Naive thymus-derived CD8-positive, alpha-beta T cell (primary cell): Measurements from ENCODE around the gene RPN1. TPM values are rescaled to one million over a fixed set of nuclear protein-coding genes. Genes with fewer than 3 reads are reported as not detected.
"Not testable (repeated sequence)": the region's sequence is repeated elsewhere in the genome, so short reads cannot be mapped to it uniquely, and the experiment has no call there.

Source experiments
- ATAC-seq, 2 donors: fragments of 150-1000 bp; cut with Tn5 transposase in 1 of 2; sonication (Bioruptor Pico), chemical (Tn5 transposase) in 1 of 2; 1 replicate in 1 of 2; 2 replicates in 1 of 2; pipeline ENCODE4 v1.10.0; 2021; ENCODE audit warnings: mild to moderate bottlenecking in 2 of 2, moderate library complexity in 2 of 2
- POLR2A ChIA-PET: fragments of 350-600 bp; sonication (Branson Sonifier 250); formaldehyde crosslinking; loops from one replicate; lab custom pipeline; 2021; ENCODE audit warnings: antibody characterized with exemption; lab: Charles Lee
- DNase-seq, 10 donors: peaks; one replicate each; pipeline versions ENCODE4 v3.0.0 to v3.0.0-alpha.2; 2020 to 2022
- H3K27ac Mint-ChIP-seq, 10 donors: one replicate each; pipeline ENCODE4 v1.8.0; 2020 to 2022; ENCODE audit warnings: mild to moderate bottlenecking in 10 of 10, mixed read lengths in 10 of 10, moderate library complexity in 4 of 10, inconsistent platforms in 1 of 10
- H3K27me3 Mint-ChIP-seq, 5 donors: one replicate each; pipeline ENCODE4 v1.8.0; 2021 to 2022; ENCODE audit warnings: mixed read lengths in 5 of 5
- H3K36me3 Mint-ChIP-seq, 3 donors: one replicate each; pipeline ENCODE4 v1.8.0; 2020 to 2022; ENCODE audit warnings: mixed read lengths in 3 of 3, mild to moderate bottlenecking in 2 of 3, inconsistent platforms in 1 of 3
- H3K4me1 Mint-ChIP-seq, 4 donors: one replicate each; pipeline ENCODE4 v1.8.0; 2021 to 2022; ENCODE audit warnings: mixed read lengths in 4 of 4
- H3K4me3 Mint-ChIP-seq, 10 donors: one replicate each; pipeline ENCODE4 v1.8.0; 2020 to 2022; ENCODE audit warnings: mild to moderate bottlenecking in 10 of 10, mixed read lengths in 10 of 10, moderate library complexity in 6 of 10, inconsistent platforms in 1 of 10
- H3K9me3 Mint-ChIP-seq, 9 donors: one replicate each; pipeline ENCODE4 v1.8.0; 2020 to 2022; ENCODE audit warnings: mixed read lengths in 9 of 9, mild to moderate bottlenecking in 3 of 9, inconsistent platforms in 1 of 9, moderate library complexity in 1 of 9
- polyA plus RNA-seq, 3 donors: library from polyadenylated mRNA; unstranded; fragments of 300-500 nt; fragmentation: Illumina TruSeq; gene quantifications; one replicate each; pipeline ENCODE4 v1.2.3, GENCODE V29; 2021
- total RNA-seq, 8 experiments: library from RNA in 2 of 8; stranded (reverse) in 2 of 8; gene quantifications; one replicate each; pipeline ENCODE4 v1.2.3 and lab custom pipeline; 2021 to 2026

The RPN1 gene
- total and polyA plus RNA-seq, 5 experiments from 2014 or later: 76.2 to 224 (median 178) TPM

DNA sequence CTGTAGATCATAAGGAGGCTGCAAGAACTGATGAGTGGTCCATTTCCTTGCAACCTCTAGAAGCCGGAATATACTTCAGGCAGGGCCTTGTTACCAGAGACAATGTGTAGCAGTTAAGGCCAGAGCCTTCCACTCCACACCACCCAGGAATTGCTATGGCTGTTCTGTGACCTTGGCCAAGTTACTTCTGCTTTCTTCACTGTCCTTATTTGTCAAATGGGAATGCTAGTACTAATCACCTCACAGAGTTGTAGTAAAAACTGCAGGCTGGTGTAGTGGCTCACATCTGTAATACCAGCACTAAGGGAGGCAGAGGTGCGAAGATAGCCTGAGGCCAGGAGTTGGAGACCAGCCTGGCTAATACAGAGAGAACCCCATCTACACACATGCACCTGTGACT, 28.7 kb upstream of the RPN1 start:
- Mint-ChIP-seq H3K36me3 (no peaks in the 10 kb centered on the region), H3K27ac (peak overlapping the region in 9 of 10 donors; percentile 41 to 100 (median 98)), H3K27me3 (no peaks in the 10 kb centered on the region), H3K4me1 (peaks cover 13 to 59% (median 42%) of the 10 kb centered on the region in 4 donors), H3K4me3 (peak overlapping the region in 9 of 10 donors; percentile 90 to 98 (median 95)), H3K9me3 (no peaks in the 10 kb centered on the region)
- ATAC-seq (no peak), DNase-seq (no peak)
- POLR2A ChIA-PET: interaction anchor here (0.6 to 2.8 kb wide), 4 partner anchors 17 to 116 kb away, joined by 3 to 30 read pairs (median 14); no protein-coding TSS in a partner anchor

DNA sequence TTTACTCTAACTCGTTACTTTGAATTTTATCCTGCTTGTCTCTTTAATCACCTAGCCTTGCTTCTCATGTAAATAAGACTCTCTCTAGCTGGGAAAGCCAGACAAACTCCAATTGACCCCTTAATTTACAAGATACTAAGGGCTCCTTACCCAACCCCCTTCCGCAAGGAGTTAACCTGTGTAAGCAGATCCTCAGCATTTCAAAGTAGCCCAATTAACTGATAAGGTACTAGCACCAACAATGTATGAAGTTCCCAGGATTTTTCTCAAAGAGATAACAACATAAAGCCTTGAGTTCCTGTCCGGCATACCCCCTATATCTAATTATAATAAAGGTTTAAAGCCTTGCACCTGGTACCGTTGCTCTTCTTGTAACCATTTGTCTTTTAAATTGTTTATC, 25.2 kb upstream of the RPN1 start:
- peak overlapping the region in 1 of 10 donors; percentile 48 for H3K4me3 Mint-ChIP-seq
- H3K27ac Mint-ChIP-seq, H3K36me3 Mint-ChIP-seq, ATAC-seq, H3K9me3 Mint-ChIP-seq, POLR2A ChIA-PET, DNase-seq, H3K27me3 Mint-ChIP-seq: not testable (repeated sequence)
- H3K4me1 Mint-ChIP-seq: peaks cover 9 to 39% (median 23%) of the 10 kb centered on the region in 4 donors

DNA sequence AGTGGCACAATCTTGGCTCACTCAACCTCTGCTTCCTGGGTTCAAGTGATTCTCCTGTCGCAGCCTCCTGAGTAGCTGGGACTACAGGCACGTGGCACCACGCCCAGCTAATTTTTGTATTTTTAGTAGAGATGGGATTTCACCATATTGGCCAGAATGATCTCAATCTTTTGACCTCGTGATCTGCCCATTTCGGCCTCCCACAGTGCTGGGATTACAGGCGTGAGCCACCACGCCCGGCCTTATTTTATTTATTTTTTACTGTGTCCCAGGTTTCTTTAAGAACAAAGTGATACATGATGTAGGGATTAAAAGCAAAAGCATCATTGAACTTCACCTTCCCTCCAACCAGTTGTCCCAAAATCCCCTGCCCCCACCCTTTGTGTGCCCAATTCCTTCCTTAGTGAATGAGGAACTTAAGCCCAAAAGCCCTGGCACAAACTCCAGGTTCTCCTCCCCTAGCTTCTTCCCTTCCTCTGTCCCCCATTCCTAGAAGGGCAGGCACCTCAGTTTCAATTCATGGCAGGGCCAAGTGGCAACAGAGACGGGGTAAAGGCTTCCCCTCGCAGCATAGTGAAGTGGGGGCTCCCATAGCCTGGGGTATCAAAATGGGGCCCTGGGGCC, 23.7 kb upstream of the RPN1 start:
- Mint-ChIP-seq H3K4me1 (peaks cover 7 to 24% (median 15%) of the 10 kb centered on the region in 4 donors), H3K27me3 (no peaks in the 10 kb centered on the region), H3K27ac (peak overlapping the region in 5 of 10 donors; percentile 48 to 65 (median 60)), H3K4me3 (no peak overlapping the region), H3K9me3 (no peaks in the 10 kb centered on the region), H3K36me3 (no peaks in the 10 kb centered on the region)
- no peak for DNase-seq
- POLR2A ChIA-PET: no interaction called here
- ATAC-seq: no peak

DNA sequence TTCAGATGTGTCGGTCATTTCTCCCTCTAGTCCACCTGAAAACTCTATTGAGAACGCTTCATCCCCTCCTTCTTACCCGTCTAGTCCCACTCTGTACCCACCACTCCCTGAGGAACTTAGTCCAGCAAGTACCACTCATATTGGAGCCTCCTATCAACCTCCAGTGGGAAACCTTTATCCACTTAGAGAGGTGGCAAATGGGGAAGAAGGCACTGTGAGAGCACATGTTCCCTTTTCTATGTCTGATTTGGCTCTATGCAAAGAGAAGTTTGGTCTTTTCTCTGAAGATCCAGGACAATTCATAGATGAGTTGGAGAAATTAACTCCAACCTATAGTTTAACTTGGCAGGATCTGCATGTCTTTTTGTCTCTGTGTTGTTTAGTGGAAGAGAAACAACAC, 17.0 kb upstream of the RPN1 start:
- POLR2A ChIA-PET: no interaction called here
- H3K27ac Mint-ChIP-seq: peak overlapping the region in 2 of 10 donors; percentile 5 to 18
- ATAC-seq (no peak), DNase-seq (no peak)
- no peaks in the 10 kb centered on the region for H3K36me3 Mint-ChIP-seq
- peaks cover 0 to 6% (median 2%) of the 10 kb centered on the region in 4 donors for H3K4me1 Mint-ChIP-seq
- no peak overlapping the region for H3K4me3 Mint-ChIP-seq
- peaks cover 0 to 2% (median 0%) of the 10 kb centered on the region in 5 donors for H3K27me3 Mint-ChIP-seq
- H3K9me3 Mint-ChIP-seq: no peaks in the 10 kb centered on the region

DNA sequence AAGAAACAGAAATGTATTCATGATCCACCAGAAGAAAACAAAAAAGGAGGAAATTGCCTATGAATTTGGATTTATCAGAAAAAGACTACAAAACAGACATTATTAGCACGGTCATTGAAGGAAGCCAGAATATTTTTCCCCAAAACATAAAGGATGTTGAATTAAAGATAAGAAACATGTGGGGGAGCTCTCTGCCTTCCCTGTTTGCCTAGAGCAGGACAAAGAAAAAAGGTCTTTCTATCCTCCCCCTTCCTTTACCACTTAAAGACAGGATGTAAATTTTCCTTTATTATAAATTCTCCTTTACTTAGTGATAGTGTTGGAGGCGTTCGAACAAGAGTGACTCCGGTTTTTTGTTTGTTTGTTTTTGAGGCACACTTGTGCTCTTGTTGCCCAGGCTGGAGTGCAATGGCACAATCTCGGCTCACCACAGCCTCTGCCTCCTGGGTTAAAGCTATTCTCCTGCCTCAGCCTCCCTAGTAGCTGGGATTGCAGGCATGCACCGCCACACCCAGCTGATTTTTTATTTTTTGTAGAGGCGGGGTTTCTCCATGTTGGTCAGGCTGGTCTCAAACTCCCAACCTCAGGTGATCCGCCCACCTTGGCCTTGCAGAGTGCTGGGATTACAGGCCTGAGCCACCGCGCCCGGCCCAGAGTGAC, 14.9 kb upstream of the RPN1 start:
- POLR2A ChIA-PET: no interaction called here
- peaks cover 0 to 2% (median 0%) of the 10 kb centered on the region in 4 donors for H3K4me1 Mint-ChIP-seq
- H3K27ac Mint-ChIP-seq: no peak overlapping the region
- H3K9me3 Mint-ChIP-seq: no peaks in the 10 kb centered on the region
- peaks cover 0 to 2% (median 0%) of the 10 kb centered on the region in 5 donors for H3K27me3 Mint-ChIP-seq
- ATAC-seq (no peak), DNase-seq (no peak)
- no peak overlapping the region for H3K4me3 Mint-ChIP-seq
- no peaks in the 10 kb centered on the region for H3K36me3 Mint-ChIP-seq

DNA sequence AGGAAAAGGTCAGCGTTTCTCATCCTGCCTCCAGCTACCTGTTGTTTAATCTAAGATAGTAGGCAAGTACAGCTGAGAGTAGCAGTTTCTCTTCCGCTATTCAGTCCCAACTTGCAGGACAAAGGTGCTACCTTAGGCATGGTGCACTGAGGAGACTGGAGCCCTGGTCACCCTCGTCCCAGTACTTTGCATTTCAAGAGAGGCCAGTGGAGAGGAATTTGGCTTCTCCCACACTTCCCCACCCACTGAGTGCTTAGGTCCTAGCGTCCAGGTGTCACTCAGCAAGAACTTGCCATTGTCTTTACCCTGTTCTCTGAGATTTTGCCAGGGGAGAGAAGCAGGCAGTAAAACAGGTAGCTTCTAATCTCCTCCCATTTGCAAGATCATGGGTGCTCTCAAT, 12.5 kb upstream of the RPN1 start:
- H3K4me1 Mint-ChIP-seq: peaks cover 0 to 2% (median 0%) of the 10 kb centered on the region in 4 donors
- peaks cover 0 to 4% (median 0%) of the 10 kb centered on the region in 5 donors for H3K27me3 Mint-ChIP-seq
- H3K9me3 Mint-ChIP-seq: no peaks in the 10 kb centered on the region
- H3K36me3 Mint-ChIP-seq: no peaks in the 10 kb centered on the region
- ATAC-seq (no peak), DNase-seq (no peak)
- H3K27ac Mint-ChIP-seq: no peak overlapping the region
- no peak overlapping the region for H3K4me3 Mint-ChIP-seq
- POLR2A ChIA-PET: no interaction called here

DNA sequence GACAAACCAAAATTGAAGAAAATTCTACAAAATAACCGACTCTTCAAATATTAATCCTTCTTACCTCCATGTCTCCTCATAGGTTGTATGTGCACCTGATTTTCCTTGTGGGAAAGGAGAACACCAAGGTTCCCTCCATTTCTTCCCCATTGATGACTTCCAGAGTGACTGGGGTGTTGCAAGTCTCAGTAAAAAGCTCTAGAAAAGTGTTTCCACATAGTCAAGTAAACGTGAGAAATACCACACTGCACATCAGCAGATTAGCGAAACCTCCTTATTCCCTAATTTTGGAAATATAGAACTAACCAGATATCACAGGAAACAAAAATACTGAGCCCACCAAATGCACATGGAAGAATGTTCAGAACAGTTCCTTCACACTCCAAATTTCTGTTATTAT, 4.9 kb upstream of the RPN1 start:
- Mint-ChIP-seq H3K9me3 (no peaks in the 10 kb centered on the region), H3K27me3 (peaks cover 0 to 1% (median 0%) of the 10 kb centered on the region in 5 donors), H3K36me3 (no peaks in the 10 kb centered on the region), H3K4me1 (peaks cover 8 to 20% (median 12%) of the 10 kb centered on the region in 4 donors), H3K4me3 (peak overlapping the region in 9 of 10 donors; percentile 50 to 87 (median 58)), H3K27ac (peak overlapping the region in 2 of 10 donors; percentile 48 to 67)
- POLR2A ChIA-PET: interaction anchor here (0.7 to 2.9 kb wide), 4 partner anchors 27 to 169 kb away, joined by 3 to 17 read pairs (median 10); no protein-coding TSS in a partner anchor
- DNase-seq (no peak), ATAC-seq (no peak)

DNA sequence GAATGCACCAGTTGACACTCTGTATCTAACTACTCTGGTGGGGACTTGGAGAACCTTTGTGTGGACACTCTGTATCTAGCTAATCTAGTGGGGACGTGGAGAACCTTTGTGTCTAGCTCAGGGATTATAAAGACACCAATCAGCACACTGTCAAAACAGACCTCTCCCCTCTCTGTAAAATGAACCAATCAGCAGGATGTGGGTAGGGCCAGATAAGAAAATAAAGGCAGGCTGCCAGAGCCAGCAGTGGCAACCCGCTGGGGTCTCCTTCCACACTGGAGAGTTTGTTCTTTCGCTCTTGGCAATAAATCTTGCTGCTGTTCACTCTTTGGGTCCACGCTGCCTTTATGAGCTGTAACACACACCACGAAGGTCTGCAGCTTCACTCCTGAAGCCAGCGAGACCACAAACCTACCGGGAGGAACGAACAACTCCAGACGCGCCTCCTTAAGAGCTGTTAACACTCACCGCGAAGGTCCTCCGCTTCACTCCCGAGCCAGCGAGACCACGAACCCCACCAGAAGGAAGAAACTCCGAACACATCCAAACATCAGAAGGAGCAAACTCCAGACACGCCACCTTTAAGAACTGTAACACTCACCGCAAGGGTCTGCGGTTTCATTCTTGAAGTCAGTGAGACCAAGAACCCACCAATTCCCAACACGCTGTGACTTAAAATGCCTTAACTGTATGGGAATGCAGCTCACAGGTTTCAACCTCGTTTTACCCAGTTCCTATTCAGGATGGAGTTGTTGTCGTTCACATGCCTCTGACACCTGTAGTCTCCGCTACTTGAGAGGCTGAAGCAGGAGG, 3.6 kb upstream of the RPN1 start:
- POLR2A ChIA-PET: interaction anchor here (0.6 to 2.9 kb wide), 11 partner anchors 25 to 669 kb away, joined by 3 to 17 read pairs (median 5); a partner anchor contains a TSS
- H3K27me3 Mint-ChIP-seq, ATAC-seq, H3K36me3 Mint-ChIP-seq, H3K9me3 Mint-ChIP-seq: not testable (repeated sequence)
- DNase-seq: peak in 8 of 10 donors; percentile 27 to 73 (median 59)
- peaks cover 10 to 26% (median 16%) of the 10 kb centered on the region in 4 donors for H3K4me1 Mint-ChIP-seq
- peak overlapping the region; percentile 86 to 94 (median 90) for H3K4me3 Mint-ChIP-seq
- peak overlapping the region; percentile 63 to 94 (median 86) for H3K27ac Mint-ChIP-seq

DNA sequence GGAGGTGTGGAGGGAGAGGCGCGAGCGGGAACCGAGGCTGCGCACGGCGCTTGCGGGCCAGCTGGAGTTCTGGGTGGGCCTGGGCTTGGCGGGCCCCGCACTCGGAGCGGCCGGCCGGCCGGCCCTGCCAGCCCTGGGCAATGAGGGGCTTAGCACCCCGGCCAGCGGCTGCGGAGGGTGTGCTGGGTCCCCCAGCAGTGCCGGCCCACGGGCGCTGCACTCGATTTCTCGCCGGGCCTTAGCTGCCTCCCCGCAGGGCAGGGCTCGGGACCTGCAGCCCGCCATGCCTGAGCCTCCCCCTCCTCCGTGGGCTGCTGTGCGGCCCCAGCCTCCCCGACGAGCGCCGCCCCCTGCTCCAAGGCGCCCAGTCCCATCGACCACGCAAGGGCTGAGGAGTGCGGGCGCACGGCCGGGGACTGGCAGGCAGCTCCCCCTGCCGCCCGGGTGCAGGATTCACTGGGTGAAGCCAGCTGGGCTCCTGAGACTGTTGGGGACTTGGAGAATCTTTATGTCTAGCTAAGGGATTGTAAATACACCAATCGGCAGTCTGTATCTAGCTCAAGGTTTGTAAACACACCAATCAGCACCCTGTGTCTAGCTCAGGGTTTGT, 2.9 kb upstream of the RPN1 start:
- peaks cover 14 to 33% (median 23%) of the 10 kb centered on the region in 4 donors for H3K4me1 Mint-ChIP-seq
- not testable (repeated sequence) for H3K9me3 Mint-ChIP-seq

DNA sequence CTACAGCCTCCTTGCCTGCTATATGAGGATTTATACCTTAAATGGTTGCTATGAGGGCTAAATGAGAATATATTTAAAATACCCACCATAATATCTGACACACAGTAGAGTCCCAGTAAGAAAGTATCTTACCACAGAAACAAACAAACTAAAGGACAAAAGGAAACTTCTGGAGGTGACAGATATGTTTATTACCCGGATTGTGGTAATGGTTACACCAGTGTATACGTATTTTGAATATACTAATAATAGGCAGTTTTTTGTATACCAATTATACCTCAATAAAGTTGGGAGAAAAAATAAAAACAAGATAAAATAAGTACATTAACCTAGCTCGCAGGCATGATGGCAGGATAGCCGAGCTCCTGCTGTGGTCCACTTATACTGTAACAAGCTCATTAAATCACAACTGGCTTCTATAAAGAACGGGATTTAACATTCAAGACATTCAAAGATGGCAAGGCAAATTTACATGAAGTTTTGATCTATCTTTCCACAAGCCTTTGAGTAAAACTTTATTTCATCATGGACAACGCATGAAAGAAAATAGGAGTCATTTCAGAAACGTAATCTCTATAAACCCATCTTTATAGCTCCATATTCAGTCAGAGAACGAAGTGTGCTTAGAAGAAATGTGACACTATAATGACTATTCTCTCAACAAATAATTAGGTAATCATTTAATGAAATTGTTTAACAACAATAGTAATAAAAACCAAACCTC, 1.5 kb downstream of the RPN1 start:
- POLR2A ChIA-PET: no interaction called here
- H3K4me1 Mint-ChIP-seq: peaks cover 12 to 58% (median 42%) of the 10 kb centered on the region in 4 donors
- H3K27me3 Mint-ChIP-seq: no peaks in the 10 kb centered on the region
- peaks cover 0 to 19% (median 0%) of the 10 kb centered on the region in 3 donors for H3K36me3 Mint-ChIP-seq
- no peak for DNase-seq
- peak overlapping the region; percentile 84 to 93 (median 89) for H3K27ac Mint-ChIP-seq
- peak overlapping the region; percentile 83 to 92 (median 88) for H3K4me3 Mint-ChIP-seq
- H3K9me3 Mint-ChIP-seq: no peaks in the 10 kb centered on the region
- ATAC-seq: no peak

More for the DNA sequence above, 2.9 kb upstream of the RPN1 start:
- not testable (repeated sequence) for ATAC-seq, H3K36me3 Mint-ChIP-seq, H3K27me3 Mint-ChIP-seq
- Mint-ChIP-seq H3K27ac (peak overlapping the region; percentile 63 to 94 (median 86)), H3K4me3 (peak overlapping the region; percentile 86 to 94 (median 90))
- peak in 9 of 10 donors; percentile 18 to 85 (median 43) for DNase-seq
- POLR2A ChIA-PET: interaction anchor here (0.6 to 2.9 kb wide), 9 partner anchors 25 to 670 kb away, joined by 3 to 17 read pairs (median 5); a partner anchor contains a TSS

DNA sequence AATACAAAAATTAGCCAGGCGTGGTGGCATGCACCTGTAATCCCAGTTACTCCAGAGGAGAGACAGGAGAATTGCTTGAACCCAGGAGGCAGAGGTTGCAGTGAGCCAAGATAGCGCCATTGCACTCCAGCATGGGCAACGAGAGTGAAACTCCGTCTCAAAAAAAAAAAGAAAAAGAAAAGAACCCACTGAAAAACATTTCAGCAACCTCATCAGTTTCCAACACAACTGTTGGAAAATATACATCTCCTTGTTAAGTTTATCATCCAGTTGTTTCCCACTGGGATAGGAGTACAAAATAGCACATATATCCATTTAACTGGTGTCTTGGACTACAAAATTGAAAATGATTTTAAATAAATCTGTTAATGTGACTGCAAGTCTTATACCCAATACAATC, 2.2 kb downstream of the RPN1 start:
- no peak for ATAC-seq
- H3K9me3 Mint-ChIP-seq: no peaks in the 10 kb centered on the region
- no peaks in the 10 kb centered on the region for H3K27me3 Mint-ChIP-seq
- H3K27ac Mint-ChIP-seq: peak overlapping the region in 4 of 10 donors; percentile 37 to 93 (median 61)
- H3K4me3 Mint-ChIP-seq: peak overlapping the region in 9 of 10 donors; percentile 83 to 92 (median 88)
- H3K4me1 Mint-ChIP-seq: peaks cover 12 to 55% (median 38%) of the 10 kb centered on the region in 4 donors
- POLR2A ChIA-PET: interaction anchor here (1.1 kb wide), 1 partner anchor 32 kb away, joined by 4 read pairs; no protein-coding TSS in a partner anchor
- DNase-seq: no peak
- H3K36me3 Mint-ChIP-seq: peaks cover 0 to 26% (median 0%) of the 10 kb centered on the region in 3 donors
